Stimulated activated CD4-positive, alpha-beta T cell treated with anti-CD3 and anti-CD28 coated beads, Interleukin-2, amount 100 ng/mL, for 24 hours (primary cell): ENCODE measurements around the gene OR52E6.

ENCODE experiments used
- DNase-seq, 2 donors: peaks; one replicate each; pipeline ENCODE4 v3.0.0-alpha.2; 2020

The OR52E6 gene

GRCh38 chr11:5841797-5842196 is at the start of gene OR52E6:
OR52E6 (minus strand) TSS chr11:5841897; CDS start chr11:5841897, 0 bp downstream.
- DNase-seq, result no peak

DNA sequence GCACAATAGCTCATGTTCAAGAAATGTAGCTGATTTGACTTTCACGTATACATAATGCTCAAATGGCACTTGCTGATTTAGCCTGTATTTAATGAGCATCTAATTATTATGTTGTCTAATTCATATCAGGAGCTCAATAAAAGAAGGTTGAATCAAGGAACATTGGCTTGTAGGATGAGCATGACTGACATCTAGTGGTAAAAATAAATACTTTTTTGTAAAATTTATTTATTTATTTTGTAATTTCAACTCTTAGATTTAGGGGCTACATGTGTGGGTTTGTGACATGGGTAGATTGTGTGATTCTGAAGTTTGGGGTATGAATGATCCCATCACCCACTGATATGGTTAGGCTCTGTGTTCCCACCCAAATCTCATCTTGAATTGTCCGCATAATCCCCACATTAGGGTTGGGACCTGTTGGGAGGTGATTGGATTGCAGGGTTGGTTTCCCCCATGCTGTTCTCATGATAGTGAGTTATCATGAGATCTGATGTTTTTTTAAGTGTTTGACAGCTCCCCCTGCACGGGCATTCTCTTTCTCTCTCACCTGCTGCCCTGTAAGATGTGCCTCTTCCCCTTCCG is 49.6 kb upstream of the OR52E6 start:
- DNase-seq, result no peak

DNA sequence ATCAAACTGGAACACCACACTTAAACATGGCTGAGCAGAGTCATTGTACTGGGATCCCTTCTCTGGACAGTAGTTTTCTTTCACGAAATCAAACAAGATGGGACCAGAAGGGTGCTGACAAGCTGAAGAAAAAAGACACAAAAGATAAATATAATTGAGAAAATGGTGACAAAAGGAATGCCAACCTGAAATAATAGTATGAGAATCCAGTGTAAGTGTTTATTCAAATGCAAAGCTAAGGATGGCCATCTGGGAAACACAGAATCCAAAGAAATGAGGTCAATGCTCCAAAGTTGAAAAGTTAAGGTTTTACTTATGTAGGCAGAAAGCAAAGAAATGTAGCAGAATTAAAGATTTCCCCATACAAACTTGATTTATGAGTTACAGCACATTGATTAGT is 46.0 kb upstream of the OR52E6 start:
- DNase-seq, result no peak

GRCh38 chr11:5887172-5887571 is 45.5 kb upstream of the OR52E6 start:
- no peak for DNase-seq

DNA sequence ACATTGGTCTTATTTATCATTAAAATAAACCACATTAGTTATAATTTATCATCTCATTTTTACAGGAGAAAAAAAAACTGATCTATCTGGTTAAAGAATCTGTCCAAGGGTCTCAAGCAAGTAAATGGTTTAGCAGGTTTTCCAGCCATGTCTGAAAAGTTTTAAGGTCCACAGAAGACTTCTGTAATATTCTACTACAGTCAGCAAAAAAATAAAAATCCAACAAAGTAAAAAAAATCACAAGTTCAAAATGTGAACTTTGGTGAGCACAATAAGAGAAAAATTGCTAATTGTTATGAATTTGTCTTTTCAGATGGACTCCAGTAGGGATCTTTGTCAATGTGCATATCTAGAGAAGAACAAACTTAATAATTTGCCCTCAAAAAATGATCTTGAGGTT is 40.1 kb upstream of the OR52E6 start:
- no peak for DNase-seq

- no peak for DNase-seq
Measured at GRCh38 chr11:5880329-5880728, 38.6 kb upstream of the OR52E6 start, which contains the start of gene OR52E4. OR52E4 (plus strand) TSS chr11:5880629; CDS start chr11:5884293, 3,664 bp downstream.

DNA sequence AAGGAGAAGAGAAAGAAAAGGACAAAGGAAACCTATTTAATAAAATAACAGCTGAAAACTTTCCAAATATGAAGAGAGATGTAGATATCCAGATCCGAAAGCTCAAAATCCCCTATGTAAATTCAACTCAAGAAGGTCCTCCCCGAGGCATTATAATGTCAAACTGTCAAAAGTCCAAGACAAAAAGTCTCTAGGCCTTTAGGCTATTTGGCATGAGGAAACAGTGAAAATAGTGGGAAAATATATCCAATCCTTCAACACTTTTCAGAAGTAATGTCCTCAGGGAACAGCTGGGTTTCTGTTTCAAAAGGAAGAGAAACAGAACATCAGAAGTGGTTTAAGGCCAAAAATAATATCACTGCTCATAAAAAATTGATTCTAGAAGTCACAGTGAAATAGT is 36.9 kb upstream of the OR52E6 start:
- DNase-seq, result no peak

- DNase-seq, result no peak
Measured at GRCh38 chr11:5865826-5866225, 24.1 kb upstream of the OR52E6 start.

DNA sequence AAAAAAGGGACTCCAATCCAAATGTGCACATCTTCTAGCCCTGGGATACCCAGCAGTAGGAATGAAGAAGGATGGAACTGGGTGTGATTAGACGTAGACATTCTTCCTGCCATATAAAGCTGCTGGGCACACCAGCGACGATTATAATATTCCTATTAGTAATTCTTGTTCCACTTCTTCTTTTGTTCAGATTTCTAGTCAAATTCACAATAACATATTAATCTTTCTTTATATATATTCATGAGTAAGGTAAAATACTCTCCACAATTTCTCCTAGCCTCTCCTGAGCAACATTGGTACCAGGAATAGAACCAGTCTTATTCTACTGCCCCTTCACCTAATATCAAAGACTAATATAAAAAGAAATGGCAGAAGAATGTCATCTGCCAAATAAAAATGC is 15.9 kb upstream of the OR52E6 start, which contains the start of gene OR52E8:
Gene OR52E8 (minus strand): TSS at position 101 of the 400 bp plus-strand sequence. CDS start 0 bp downstream, at position 101.
- DNase-seq, result no peak

DNA sequence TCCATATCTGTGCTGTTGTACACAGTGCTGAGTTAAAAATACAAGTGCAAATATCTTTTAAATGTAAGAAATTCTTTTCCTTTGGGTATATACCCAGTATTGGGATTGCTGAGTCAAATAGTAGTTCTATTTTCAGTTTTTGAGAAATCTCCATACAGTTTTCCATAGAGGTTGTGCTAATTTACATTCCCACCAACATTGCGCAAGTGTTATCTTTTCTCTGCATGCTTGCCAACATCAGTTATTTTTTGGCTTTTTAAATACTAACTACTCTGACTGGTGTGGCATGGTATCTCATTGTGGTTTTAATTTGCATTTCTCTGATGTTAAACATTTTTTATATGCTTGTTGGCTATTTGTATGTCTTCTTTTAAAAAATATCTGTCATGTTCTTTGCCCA is 9.3 kb upstream of the OR52E6 start:
- no peak for DNase-seq

DNA sequence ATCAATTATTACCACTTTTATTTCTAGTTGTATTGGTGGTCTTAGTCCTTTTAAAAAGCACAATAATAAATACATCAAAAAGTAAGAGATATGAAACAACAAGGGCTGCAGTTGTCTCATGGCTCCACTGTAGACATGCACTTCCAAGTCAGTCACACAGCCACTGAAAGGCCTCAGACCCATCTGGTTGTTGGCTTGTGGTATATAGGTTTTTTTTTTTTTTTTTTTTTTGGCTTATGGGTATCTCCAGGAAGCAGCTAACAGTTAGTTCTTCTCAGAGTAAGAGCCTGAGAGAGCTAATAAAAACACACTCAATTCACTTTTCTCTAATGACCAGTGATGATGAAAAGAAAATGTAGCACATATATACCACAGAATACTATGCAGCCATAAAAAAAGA is 6.0 kb upstream of the OR52E6 start:
- no peak for DNase-seq

- no peak for DNase-seq
Measured at GRCh38 chr11:5846701-5847100, 5.0 kb upstream of the OR52E6 start.

- DNase-seq, result no peak
Measured at GRCh38 chr11:5837695-5838094, 4.0 kb downstream of the OR52E6 start.

- DNase-seq, result no peak
Measured at GRCh38 chr11:5833446-5833845, 8.3 kb downstream of the OR52E6 start.

- no peak for DNase-seq
Measured at GRCh38 chr11:5831196-5831829, 10.4 kb downstream of the OR52E6 start.

- no peak for DNase-seq
Measured at GRCh38 chr11:5818245-5818886, 23.3 kb downstream of the OR52E6 start.

DNA sequence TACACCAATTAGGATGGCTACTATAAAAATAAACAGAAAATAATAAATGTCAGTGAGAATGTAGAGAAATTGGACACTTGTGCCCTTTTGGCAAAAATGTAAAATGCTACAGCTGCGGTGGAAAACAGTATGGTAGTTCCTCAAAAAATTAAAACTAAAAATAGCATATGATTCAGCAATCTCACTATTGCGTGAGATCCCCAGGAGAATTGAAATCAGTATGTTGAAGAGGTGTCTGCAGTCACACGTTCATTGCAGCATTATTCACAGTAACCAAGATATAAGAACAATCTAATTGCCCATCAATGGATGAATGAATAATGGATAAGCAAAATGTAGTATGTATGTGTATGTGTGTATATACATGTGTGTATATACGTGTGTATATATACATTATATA is 26.2 kb downstream of the OR52E6 start:
- DNase-seq, result no peak

GRCh38 chr11:5809905-5810795 is 31.5 kb downstream of the OR52E6 start:
- DNase-seq, result no peak

- DNase-seq, result no peak
Measured at GRCh38 chr11:5809122-5809519, 32.6 kb downstream of the OR52E6 start.

- peak; percentile 70 to 77 for DNase-seq
Measured at GRCh38 chr11:5808500-5809121, 33.1 kb downstream of the OR52E6 start, which contains the start of gene OR52N2. OR52N2 (plus strand) TSS chr11:5808924; CDS start chr11:5820336, 11,412 bp downstream.

DNA sequence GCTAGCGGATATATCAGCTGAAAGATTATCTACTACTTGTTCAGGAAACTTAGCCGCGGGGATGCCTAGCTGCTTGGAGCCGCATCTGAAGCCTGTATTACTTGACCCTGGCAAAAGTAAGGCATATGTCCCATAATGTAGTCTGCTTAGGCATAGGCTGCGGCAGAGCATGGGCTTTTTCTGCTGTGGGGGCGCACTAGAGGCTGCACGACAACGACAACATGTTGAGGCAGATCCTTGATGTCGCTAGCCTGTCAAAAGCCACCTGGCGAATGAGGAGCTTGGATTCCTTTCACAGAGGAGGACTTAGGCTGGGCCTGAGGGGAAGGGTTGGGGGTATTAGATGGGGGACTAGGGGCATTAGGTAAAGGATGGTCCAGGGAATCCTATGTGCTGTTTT is 34.1 kb downstream of the OR52E6 start:
- no peak for DNase-seq

- DNase-seq, result no peak
Measured at GRCh38 chr11:5803982-5804381, 37.7 kb downstream of the OR52E6 start.

GRCh38 chr11:5796541-5796940 is 45.2 kb downstream of the OR52E6 start:
- DNase-seq, result no peak
